Measurements from ENCODE around the gene SH3RF3.
A peak's percentile ranks its signal among the peaks of the same experiment; 100 is the strongest.
"Not testable (repeated sequence)": the region's sequence is repeated elsewhere in the genome, so short reads cannot be mapped to it uniquely, and the experiment has no call there.

SH3RF3 gene

DNA sequence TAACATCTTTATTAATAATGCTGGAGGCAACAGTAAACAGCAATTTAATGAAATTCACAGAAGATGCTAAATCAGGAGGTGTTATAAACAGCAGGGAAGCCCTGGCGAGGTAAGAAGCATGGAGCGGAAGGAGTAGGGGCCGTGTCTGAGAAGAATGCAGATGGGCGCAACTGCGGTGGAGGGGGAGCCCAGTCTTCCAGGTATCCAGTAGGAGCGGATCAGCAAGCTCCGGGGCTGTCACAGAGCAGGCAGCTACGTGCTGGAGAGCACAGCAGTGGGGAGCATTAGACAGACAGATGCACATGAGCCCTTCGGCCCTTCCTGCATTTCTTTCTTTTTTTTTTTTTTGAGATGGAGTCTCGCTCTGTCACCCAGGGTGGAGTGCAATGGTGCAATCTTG lies 82.3 kb downstream of the SH3RF3 start:
- H3K4me1 Mint-ChIP-seq (ENCODE audit: low read depth) = peaks cover 46% of the 10 kb centered on the region
- H3K36me3 Mint-ChIP-seq = peaks cover 6% of the 10 kb centered on the region
- no peak overlapping the region for H3K27ac Mint-ChIP-seq
- no peaks in the 10 kb centered on the region for H3K9me3 Mint-ChIP-seq (ENCODE audit: low read depth)
- H3K27me3 Mint-ChIP-seq = peaks cover 23% of the 10 kb centered on the region
- no peak overlapping the region for H3K4me3 Mint-ChIP-seq

DNA sequence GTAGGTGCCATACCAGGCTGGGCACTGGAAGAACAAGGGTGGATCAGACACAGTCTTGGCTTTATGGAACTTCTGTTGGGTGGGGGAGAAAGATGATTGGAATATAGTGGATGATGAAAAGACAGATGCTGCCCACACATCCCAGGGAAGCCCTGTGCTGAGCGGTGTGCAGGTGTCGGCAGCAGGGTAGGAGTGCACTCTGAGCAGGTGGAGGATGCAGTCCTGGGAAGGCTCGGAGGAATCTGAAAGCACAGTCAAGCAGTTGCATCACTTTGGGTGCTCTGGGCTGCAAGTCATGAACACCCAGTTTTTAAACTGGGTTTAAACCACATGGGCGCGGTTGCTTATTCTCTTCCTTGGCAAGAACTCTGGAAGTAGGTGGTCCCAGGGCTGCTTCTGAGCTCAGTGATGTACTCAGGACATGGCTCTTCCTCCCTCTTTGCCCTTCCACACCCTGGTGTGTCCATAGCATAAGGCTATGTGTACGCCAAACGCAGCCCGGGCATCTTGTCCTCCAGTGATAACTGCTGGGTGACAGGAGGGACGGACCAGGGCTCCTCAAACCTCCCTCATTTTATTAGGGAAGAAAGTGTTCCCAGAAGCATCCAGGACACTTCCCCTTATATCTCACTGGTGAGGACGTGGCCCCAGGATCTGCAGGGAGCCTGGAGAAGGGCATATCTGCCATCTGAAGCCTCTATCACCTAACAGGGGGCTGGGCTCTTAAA lies 84.0 kb downstream of the SH3RF3 start:
- Mint-ChIP-seq H3K9me3 (ENCODE audit: low read depth) (no peaks in the 10 kb centered on the region), H3K27me3 (peaks cover 30% of the 10 kb centered on the region), H3K4me1 (ENCODE audit: low read depth) (peaks cover 58% of the 10 kb centered on the region), H3K27ac (no peak overlapping the region), H3K36me3 (peaks cover 8% of the 10 kb centered on the region), H3K4me3 (peak overlapping the region; percentile 71)

DNA sequence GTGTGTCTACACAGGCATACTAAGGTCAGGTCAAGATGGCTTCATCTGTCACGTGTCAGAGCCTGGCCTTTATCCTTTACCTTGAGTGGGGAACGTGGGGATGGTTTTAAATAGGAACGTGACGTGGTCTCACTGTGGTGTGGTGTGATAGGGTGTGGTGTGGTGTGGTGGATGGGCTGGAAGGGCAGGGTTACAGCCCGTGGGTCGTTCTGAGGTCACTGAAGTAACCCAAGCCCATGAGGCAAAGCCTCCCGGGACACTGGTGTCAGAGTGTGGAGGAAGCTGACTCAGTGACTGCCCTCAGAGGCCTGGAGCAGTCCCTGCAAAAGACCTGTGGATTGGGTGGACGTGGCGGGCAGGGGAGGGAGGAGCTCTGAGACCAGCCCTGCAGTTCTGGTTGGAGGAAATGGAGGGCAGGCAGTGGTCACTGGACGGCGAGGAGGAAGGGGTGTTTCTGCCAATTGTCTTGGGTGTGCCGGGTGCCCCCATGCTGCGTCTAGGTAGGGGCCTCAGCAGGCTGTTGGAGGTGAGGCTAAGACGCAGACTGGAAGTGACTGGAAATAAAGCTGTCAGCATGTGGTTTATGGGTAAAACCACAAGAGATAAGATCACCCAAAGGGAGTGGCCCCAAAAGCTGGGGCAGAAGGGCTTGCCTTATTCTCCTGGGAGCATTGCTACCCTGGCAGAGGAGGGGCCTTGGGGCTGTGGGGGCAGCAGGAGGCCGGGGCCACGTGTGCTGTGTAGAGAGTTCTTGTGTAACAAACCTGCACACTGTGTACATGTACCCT lies 84.8 kb downstream of the SH3RF3 start:
- Mint-ChIP-seq H3K4me3 (peak overlapping the region; percentile 71), H3K27me3 (peaks cover 32% of the 10 kb centered on the region), H3K9me3 (ENCODE audit: low read depth) (no peaks in the 10 kb centered on the region), H3K4me1 (ENCODE audit: low read depth) (peaks cover 66% of the 10 kb centered on the region), H3K27ac (peak overlapping the region; percentile 75), H3K36me3 (peaks cover 3% of the 10 kb centered on the region)

DNA sequence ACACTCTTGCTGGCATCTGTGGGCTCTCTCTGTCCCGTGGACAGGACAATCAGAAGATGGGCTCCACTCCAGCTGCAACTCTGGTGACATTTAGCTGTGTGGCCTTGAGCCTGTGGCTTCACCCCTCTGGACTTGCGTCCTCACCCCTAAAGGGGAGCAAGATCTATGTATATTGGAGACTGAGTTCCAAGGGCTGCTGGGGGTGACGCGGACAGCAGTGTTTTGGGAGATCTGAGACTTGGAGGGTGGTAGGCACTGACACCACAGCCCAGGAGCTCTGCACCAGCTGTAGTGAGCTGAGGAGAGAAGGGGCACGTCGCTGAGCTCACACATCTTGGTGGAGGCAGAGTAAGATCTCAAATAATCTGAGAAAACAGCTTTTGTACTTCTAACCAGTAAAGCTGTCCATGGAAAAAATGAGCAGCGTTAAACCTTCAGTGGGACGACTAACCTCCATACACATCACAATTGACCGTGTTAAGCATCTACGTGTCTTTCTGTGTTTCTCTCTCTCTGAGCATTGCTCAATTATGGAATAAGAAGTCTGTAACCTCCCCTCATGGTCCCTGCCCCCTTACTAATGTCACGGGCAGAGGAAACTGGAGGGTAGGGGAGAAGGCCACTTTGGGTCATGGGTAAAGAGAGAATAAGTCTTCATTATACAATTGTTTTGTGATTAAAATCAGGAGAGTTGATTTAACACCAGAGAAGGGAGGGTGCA lies 85.8 kb downstream of the SH3RF3 start:
- peaks cover 32% of the 10 kb centered on the region for H3K27me3 Mint-ChIP-seq
- peaks cover 3% of the 10 kb centered on the region for H3K36me3 Mint-ChIP-seq
- H3K9me3 Mint-ChIP-seq (ENCODE audit: low read depth) = no peaks in the 10 kb centered on the region
- peaks cover 67% of the 10 kb centered on the region for H3K4me1 Mint-ChIP-seq (ENCODE audit: low read depth)
- peak overlapping the region; percentile 30 for H3K27ac Mint-ChIP-seq
- peak overlapping the region; percentile 71 for H3K4me3 Mint-ChIP-seq

DNA sequence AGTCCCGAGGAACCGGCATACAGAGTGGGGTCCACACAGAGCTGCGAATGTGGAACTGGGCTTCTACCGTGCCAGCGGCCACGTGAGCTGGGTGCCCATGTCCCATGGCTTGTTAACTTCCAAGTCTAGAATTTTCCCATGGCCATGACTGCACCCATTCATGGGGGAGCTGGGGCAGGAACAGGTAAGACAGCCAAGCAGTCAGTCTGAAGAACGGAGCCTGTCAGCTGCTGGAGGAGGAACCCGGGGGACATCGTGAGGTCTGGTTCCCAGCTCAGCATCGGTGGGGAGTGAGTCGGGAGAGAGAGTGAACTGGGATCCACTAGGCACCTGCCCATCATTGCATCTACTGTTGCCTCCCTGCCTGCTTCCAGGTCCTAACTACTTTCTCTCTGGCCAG lies 86.9 kb downstream of the SH3RF3 start:
- H3K27me3 Mint-ChIP-seq = peaks cover 27% of the 10 kb centered on the region
- no peak overlapping the region for H3K4me3 Mint-ChIP-seq
- peaks cover 63% of the 10 kb centered on the region for H3K4me1 Mint-ChIP-seq (ENCODE audit: low read depth)
- H3K36me3 Mint-ChIP-seq = peaks cover 3% of the 10 kb centered on the region
- no peaks in the 10 kb centered on the region for H3K9me3 Mint-ChIP-seq (ENCODE audit: low read depth)
- no peak overlapping the region for H3K27ac Mint-ChIP-seq

DNA sequence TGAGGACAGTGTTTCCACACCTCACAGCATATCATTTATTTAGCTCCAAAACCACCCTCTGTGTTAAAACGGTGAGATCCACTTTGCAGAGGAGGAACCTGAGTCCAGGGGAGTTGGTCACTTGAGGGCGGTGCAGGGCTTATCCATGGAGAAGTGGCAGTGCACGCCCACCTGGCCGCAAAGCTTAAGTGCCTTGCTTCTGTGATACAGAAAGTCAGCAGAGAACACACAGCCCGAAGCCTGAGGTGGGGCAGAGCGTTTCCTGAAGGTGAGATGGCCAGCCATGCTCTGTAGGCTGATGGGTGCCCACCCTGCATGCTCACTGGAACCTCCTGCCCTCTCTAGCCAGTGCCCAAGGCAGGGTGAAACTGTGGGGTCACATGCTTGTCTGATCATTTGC lies 87.3 kb downstream of the SH3RF3 start:
- no peaks in the 10 kb centered on the region for H3K9me3 Mint-ChIP-seq (ENCODE audit: low read depth)
- peaks cover 61% of the 10 kb centered on the region for H3K4me1 Mint-ChIP-seq (ENCODE audit: low read depth)
- H3K27ac Mint-ChIP-seq = no peak overlapping the region
- peaks cover 25% of the 10 kb centered on the region for H3K27me3 Mint-ChIP-seq
- peaks cover 3% of the 10 kb centered on the region for H3K36me3 Mint-ChIP-seq
- H3K4me3 Mint-ChIP-seq = no peak overlapping the region

DNA sequence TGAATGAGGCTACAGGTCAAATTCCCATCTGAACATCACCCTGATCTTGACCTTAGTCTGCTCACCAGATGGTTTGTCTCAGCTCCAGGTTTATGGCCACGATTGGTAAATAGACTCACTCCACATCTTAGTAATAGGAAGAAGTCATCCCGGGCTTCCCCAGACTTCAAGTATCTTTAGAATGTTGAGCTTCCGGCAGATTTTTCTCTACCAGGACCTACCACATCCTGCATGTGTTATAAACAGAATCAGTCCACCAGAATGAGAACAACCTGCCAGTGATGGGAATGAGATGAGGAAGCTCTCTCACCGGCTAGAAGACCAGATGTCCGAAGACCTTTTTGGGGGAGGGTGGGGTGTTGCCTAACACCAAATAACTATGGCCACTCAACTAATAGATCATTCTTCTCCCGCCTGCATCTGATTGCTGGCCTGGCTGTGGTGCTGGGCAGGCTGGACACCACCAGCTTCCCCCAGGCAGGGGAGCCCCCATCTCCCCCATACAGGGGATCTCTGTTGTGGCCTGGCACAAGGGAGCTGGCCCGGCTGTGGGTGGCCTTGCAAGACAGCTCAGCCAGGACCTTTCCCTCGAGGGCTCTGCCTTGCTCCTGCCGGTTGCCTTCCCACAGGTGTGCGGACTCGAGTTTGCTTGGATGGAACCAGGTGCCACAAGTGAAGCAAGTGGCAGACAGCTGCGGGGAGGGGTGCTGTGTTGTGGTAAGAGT lies 88.5 kb downstream of the SH3RF3 start:
- Mint-ChIP-seq H3K27ac (no peak overlapping the region), H3K36me3 (peaks cover 5% of the 10 kb centered on the region), H3K4me1 (ENCODE audit: low read depth) (peaks cover 57% of the 10 kb centered on the region), H3K4me3 (peak overlapping the region; percentile 49), H3K9me3 (ENCODE audit: low read depth) (no peaks in the 10 kb centered on the region), H3K27me3 (peaks cover 26% of the 10 kb centered on the region)

DNA sequence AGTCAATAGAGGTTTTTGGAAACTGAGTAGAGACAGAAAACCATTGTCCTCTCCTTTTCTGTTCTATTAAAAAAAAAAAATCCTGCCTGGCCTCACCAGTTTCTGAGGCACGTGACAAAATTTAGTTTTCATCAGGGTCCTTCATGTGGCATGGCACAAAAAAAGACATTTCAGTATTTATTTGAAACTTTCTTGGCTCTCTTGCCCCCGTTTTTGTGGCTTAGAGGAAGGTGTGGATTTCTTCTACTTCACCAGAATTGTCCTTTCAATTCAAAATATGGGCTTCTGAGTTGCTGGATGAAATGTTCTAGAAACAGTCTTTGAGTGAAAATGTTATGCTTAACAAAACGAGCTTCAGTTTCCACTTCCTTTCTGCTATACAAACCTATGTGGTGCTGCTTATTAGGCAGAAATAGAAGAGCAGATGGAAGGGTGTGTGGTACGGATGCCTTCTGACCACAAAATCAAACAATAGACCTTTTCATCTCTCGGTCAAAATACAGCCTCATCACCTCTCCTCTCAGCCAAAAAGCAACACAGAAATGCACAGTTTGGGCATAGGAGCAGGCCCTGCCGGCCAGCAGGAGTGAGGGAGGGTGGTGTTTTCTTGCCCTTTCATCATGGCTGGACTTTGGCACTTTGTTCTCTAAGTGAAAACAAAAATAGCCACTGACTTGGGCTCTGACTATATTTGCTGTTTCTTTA lies 89.2 kb downstream of the SH3RF3 start:
- Mint-ChIP-seq H3K36me3 (peaks cover 5% of the 10 kb centered on the region), H3K4me3 (peak overlapping the region; percentile 57), H3K27me3 (peaks cover 23% of the 10 kb centered on the region), H3K9me3 (ENCODE audit: low read depth) (no peaks in the 10 kb centered on the region), H3K4me1 (ENCODE audit: low read depth) (peaks cover 54% of the 10 kb centered on the region), H3K27ac (no peak overlapping the region)

DNA sequence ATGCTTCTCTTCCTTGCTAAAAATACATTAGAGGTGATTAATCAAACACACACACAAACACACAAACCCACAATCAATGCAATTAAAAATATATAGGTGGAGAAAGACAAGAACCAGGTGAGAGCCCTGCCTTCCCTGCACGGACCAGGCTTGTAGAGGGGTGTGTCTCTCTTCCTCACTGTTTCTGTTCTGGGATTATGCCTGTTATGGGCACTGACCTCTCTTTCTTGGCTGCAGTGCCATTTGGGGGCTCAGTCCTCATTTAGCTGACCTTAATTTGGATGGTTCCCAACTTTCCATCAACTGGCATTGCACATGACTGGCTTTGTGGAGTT lies 89.8 kb downstream of the SH3RF3 start:
- H3K36me3 Mint-ChIP-seq = peaks cover 5% of the 10 kb centered on the region
- peak overlapping the region; percentile 57 for H3K4me3 Mint-ChIP-seq
- H3K27ac Mint-ChIP-seq = no peak overlapping the region
- H3K4me1 Mint-ChIP-seq (ENCODE audit: low read depth) = peaks cover 49% of the 10 kb centered on the region
- peaks cover 19% of the 10 kb centered on the region for H3K27me3 Mint-ChIP-seq
- H3K9me3 Mint-ChIP-seq (ENCODE audit: low read depth) = no peaks in the 10 kb centered on the region

DNA sequence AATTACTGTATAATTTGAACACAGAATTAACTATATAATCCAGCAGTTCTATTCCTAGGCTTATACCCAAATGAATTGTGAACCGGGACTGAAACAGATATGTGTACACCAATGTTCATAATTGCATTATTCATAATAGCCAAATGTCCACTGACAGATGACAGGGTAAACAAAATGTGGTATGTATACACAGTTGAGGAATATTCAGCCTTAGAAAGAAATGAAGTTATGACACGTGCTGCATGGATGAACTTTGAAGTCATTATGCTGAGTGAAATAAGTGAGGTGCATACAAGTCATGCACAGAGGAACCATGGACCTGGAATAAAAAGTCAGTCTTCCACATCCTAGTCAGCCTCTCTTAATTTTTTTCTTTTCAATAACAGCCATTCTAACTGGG lies 91.9 kb downstream of the SH3RF3 start:
- Mint-ChIP-seq H3K4me1 (ENCODE audit: low read depth) (peaks cover 28% of the 10 kb centered on the region), H3K27me3 (peaks cover 12% of the 10 kb centered on the region), H3K9me3 (ENCODE audit: low read depth) (no peaks in the 10 kb centered on the region), H3K4me3 (no peak overlapping the region), H3K27ac (no peak overlapping the region), H3K36me3 (peaks cover 5% of the 10 kb centered on the region)

DNA sequence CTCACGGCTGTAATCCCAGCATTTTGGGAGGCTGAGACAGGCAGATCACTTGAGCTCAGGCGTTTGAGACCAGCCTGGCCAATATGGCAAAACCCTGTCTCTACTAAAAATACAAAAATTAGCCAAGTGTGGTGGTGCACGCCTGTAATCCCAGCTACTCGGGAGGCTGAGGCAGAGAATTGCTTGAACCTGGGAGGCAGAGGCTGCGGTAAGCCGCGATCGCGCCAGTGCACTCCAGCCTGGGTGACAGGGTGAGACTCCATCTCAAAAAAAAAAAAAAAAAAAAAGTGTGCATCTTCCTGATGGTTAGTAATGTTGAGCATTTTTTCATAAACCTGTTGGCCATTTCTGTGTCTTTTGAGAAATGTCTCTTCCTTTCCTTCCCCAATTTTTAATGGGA lies 92.3 kb downstream of the SH3RF3 start:
- H3K4me1 Mint-ChIP-seq (ENCODE audit: low read depth) = peaks cover 23% of the 10 kb centered on the region
- H3K9me3 Mint-ChIP-seq (ENCODE audit: low read depth); H3K27ac Mint-ChIP-seq; H3K4me3 Mint-ChIP-seq; H3K36me3 Mint-ChIP-seq: not testable (repeated sequence)
- H3K27me3 Mint-ChIP-seq = peaks cover 11% of the 10 kb centered on the region

DNA sequence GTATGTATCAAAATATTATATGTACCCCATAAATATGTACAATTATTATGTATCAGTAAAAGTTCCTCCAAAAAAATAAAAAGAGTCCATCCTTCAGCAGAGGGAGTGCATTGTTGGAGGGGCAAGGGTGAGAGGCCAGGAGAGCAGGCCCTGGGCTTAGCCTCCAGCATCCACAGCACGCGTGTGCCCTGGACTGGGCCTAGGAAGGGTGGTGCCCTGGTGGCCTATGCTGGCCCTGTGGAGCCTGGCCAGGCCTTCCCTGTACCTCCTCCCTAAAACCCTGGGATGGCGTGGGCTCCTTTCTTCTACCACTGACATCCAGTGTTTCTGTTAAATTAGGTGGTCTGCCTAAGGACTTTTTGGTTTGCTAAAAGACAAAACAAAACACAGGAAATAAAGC lies 93.4 kb downstream of the SH3RF3 start:
- peaks cover 3% of the 10 kb centered on the region for H3K36me3 Mint-ChIP-seq
- H3K27me3 Mint-ChIP-seq = peaks cover 5% of the 10 kb centered on the region
- no peak overlapping the region for H3K4me3 Mint-ChIP-seq
- H3K27ac Mint-ChIP-seq = no peak overlapping the region
- H3K9me3 Mint-ChIP-seq (ENCODE audit: low read depth) = no peaks in the 10 kb centered on the region
- peaks cover 15% of the 10 kb centered on the region for H3K4me1 Mint-ChIP-seq (ENCODE audit: low read depth)

DNA sequence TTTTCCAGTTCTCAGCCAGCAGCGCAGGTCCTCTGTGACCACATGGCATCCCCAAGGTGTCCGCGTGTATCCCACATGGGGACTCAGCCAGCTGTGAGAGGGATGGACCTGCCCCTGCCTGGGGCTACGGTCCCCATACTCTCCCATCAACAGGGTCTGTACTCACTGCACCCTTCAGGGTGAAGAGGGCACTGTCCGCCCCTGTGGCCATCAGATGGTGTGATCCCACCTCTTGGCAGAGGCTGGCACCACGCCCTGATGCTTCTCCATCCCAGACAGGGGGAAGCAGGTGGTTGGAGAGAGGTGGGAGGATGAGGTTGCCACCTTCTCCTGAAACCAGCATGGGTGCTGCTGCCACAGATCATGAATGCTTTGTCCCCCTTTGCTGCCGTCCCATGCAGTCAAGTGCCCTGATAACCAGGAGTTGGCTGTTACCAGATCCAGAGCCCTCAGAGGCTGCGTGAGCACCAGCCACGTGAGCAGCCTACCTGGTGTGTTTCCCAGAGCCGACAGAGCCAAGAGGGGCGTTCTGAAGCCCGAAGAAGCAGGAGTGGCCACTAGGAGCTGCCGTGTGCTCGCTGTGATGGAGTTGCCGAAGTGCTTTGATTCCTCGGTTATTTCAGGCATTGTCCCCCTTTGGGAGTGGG lies 93.9 kb downstream of the SH3RF3 start:
- H3K27me3 Mint-ChIP-seq = peaks cover 5% of the 10 kb centered on the region
- peaks cover 9% of the 10 kb centered on the region for H3K4me1 Mint-ChIP-seq (ENCODE audit: low read depth)
- H3K36me3 Mint-ChIP-seq = peaks cover 3% of the 10 kb centered on the region
- H3K9me3 Mint-ChIP-seq (ENCODE audit: low read depth) = no peaks in the 10 kb centered on the region
- no peak overlapping the region for H3K4me3 Mint-ChIP-seq
- H3K27ac Mint-ChIP-seq = no peak overlapping the region

DNA sequence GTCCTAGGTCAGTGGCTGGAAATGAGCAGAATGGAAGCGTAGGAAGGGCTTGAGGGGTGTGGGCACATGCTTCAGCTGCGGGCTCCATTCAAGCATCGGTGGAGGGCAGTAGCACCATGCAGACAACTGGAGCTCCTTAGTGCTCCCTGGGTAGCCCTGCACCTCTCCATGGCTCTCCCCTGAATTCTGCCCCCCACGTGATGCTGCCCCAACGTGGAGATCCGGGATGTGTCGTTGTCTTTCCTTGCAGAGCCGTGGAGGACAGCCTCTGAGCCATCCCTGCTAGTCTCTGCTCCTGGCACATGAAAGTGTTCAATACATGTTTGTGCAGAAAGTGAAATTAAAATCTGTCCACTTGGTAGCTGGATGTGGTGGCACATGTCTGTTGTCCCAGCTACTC lies 94.5 kb downstream of the SH3RF3 start:
- Mint-ChIP-seq H3K4me3 (no peak overlapping the region), H3K9me3 (ENCODE audit: low read depth) (no peaks in the 10 kb centered on the region), H3K27ac (no peak overlapping the region), H3K27me3 (peaks cover 3% of the 10 kb centered on the region), H3K4me1 (ENCODE audit: low read depth) (peaks cover 5% of the 10 kb centered on the region), H3K36me3 (peaks cover 3% of the 10 kb centered on the region)
